ENCODE results near the gene LRRC1.

- no peak for TF ChIP-seq CTCF (conservative IDR thresholded peaks at IDR 0.05 in 1 of 2, IDR thresholded peaks at IDR 0.05 in 1 of 2; ENCODE audit: low read depth in 1 of 2, low read length in 2 of 2)
- no peak for TF ChIP-seq EZH2 (IDR thresholded peaks at IDR 0.05; ENCODE audit: low read length, missing control alignments)
Measured at GRCh38 chr6:53887316-53887715, 92.5 kb downstream of the LRRC1 start.

Measured in fibroblast of lung (primary cell).